GM12878 (cell line): ENCODE results near the gene ADRA2B. TPM values are rescaled to one million over a fixed set of nuclear protein-coding genes. Genes with fewer than 3 reads are reported as not detected.

Experiments used
- ATAC-seq: fragments of 200-7000 bp; cut with Tn5 transposase; 3 replicates; pipeline ENCODE4 v1.9.1; 2020; ENCODE audit warnings: mild to moderate bottlenecking, moderate library complexity
- BruUV-seq: library from RNA; stranded (reverse); fragments of 400-500 nt; replicated peaks from 2 replicates; lab custom pipeline; 2021; lab: Mats Ljungman, UMichigan
- CTCF ChIA-PET: fragments of 300-600 bp; sonication (Branson Sonifier 250); formaldehyde crosslinking; extraction: SDS; loops from one replicate; lab custom pipeline; 2021; ENCODE audit warnings: inconsistent platforms; lab: Yijun Ruan, JAX
- POLR2A ChIA-PET: fragments of 350-600 bp; formaldehyde crosslinking; extraction: SDS; loops from one replicate; lab custom pipeline; 2021; ENCODE audit warnings: inconsistent platforms; lab: Charles Lee
- RAD21 ChIA-PET: fragments of 300-600 bp; sonication (Branson Sonifier 250); formaldehyde crosslinking; loops from one replicate; lab custom pipeline; 2023; ENCODE audit warnings: antibody characterized with exemption; ENCODE audit not compliant: unreplicated experiment; lab: Charles Lee
- SMC1A ChIA-PET: fragments of 300-600 bp; sonication (Branson Sonifier 250); formaldehyde crosslinking; loops from one replicate; lab custom pipeline; 2023; ENCODE audit not compliant: unreplicated experiment, uncharacterized antibody; lab: Charles Lee
- DNase-seq: peaks from one replicate; pipeline ENCODE4 v3.0.0-alpha.2; 2011; ENCODE audit warnings: low read depth, low spot score
- FAIRE-seq: peaks from 3 replicates; lab custom pipeline; 2011; peaks lifted over from hg19 to GRCh38; lab: Jason Lieb, UNC
- H2AFZ ChIP-seq: 2 replicates; pipeline ENCODE4 v1.6.0; 2011; ENCODE audit warnings: low read depth, low read length, control low read depth; ENCODE audit not compliant: control insufficient read depth
- H3K27ac ChIP-seq: 2 replicates; pipeline ENCODE4 v1.5.1; 2011; ENCODE audit warnings: control low read depth; ENCODE audit not compliant: control insufficient read depth, insufficient read depth
- H3K27me3 ChIP-seq, 2 experiments: replicated peaks in 1 of 2; 2 replicates each; pipeline versions ENCODE4 v1.6.0 to v1.6.1; 2011; ENCODE audit warnings: low read length in 1 of 2; ENCODE audit not compliant: control insufficient read depth in 2 of 2, insufficient read depth in 2 of 2
- H3K36me3 ChIP-seq, 2 experiments: 2 replicates each; pipeline ENCODE4 v1.5.1; 2011; ENCODE audit warnings: low read length in 1 of 2; ENCODE audit not compliant: control insufficient read depth in 2 of 2, insufficient read depth in 2 of 2
- H3K4me1 ChIP-seq: 2 replicates; pipeline ENCODE4 v1.6.1; 2011; ENCODE audit warnings: mild to moderate bottlenecking, low read length, moderate library complexity, mixed read lengths; ENCODE audit not compliant: control insufficient read depth, insufficient read depth
- H3K4me2 ChIP-seq: 2 replicates; pipeline ENCODE4 v1.6.0; 2011; ENCODE audit warnings: control low read depth; ENCODE audit not compliant: control insufficient read depth, insufficient read depth
- H3K4me3 ChIP-seq: fragments of 200-600 bp; sonication (generic); 2 replicates; pipeline ENCODE4 v1.5.1; 2016
- H3K79me2 ChIP-seq: 2 replicates; pipeline ENCODE4 v1.6.0; 2011; ENCODE audit warnings: low read length; ENCODE audit not compliant: control insufficient read depth, insufficient read depth
- H3K9ac ChIP-seq: 2 replicates; pipeline ENCODE4 v1.8.0; 2011; ENCODE audit warnings: low read length, control low read depth, mixed read lengths; ENCODE audit not compliant: control insufficient read depth, insufficient read depth
- H3K9me3 ChIP-seq: replicated peaks from 3 replicates; pipeline ENCODE4 v1.5.1; 2011; ENCODE audit warnings: mild to moderate bottlenecking, low read length; ENCODE audit not compliant: control insufficient read depth, insufficient read depth
- H4K20me1 ChIP-seq: 2 replicates; pipeline ENCODE4 v1.6.0; 2011; ENCODE audit not compliant: control insufficient read depth, insufficient read depth
- ATF2 ChIP-seq: IDR thresholded peaks from 2 replicates; pipeline ENCODE4 v1.6.1; 2012; ENCODE audit warnings: low read length, inconsistent platforms
- ATF7 ChIP-seq: fragments of 450-650 bp; IDR thresholded peaks from 2 replicates; pipeline ENCODE4 v1.6.1; 2016; ENCODE audit warnings: low read depth, mild to moderate bottlenecking
- CBX5 ChIP-seq: sonication (generic); IDR thresholded peaks from 2 replicates; pipeline ENCODE4 v1.6.1; 2016; ENCODE audit warnings: low read depth, moderate library complexity, mild to moderate bottlenecking, inconsistent platforms
- CHD2 ChIP-seq: IDR thresholded peaks from 2 replicates; pipeline ENCODE4 v1.6.1; 2011; ENCODE audit warnings: low read depth, low read length, improper control_type of control experiment, borderline replicate concordance
- E2F8 ChIP-seq: fragments of 450-650 bp; IDR thresholded peaks from 2 replicates; pipeline ENCODE4 v1.6.1; 2018; ENCODE audit warnings: mild to moderate bottlenecking, low read depth, moderate library complexity; ENCODE audit not compliant: partially characterized antibody
- HDGF ChIP-seq: fragments of 450-650 bp; IDR thresholded peaks from 2 replicates; pipeline ENCODE4 v1.6.1; 2016; ENCODE audit warnings: antibody characterized with exemption
- KAT2A ChIP-seq: conservative IDR thresholded peaks from 2 replicates; pipeline ENCODE4 v1.6.1; 2011; ENCODE audit warnings: low read depth, low read length; ENCODE audit not compliant: control insufficient read depth
- MEF2B ChIP-seq: fragments of 450-650 bp; IDR thresholded peaks from 2 replicates; pipeline ENCODE4 v1.6.1; 2018; ENCODE audit warnings: mild to moderate bottlenecking, moderate library complexity; ENCODE audit not compliant: partially characterized antibody, poor library complexity, severe bottlenecking
- MYB ChIP-seq: fragments of 150-350 bp; IDR thresholded peaks from 2 replicates; pipeline ENCODE4 v1.6.1; 2014; ENCODE audit warnings: mild to moderate bottlenecking, low read depth, low read length, borderline replicate concordance
- MYC ChIP-seq: IDR thresholded peaks from 2 replicates; pipeline ENCODE4 v1.6.1; 2011; ENCODE audit warnings: mild to moderate bottlenecking, low read length, moderate library complexity, inconsistent platforms; ENCODE audit not compliant: insufficient read depth, insufficient replicate concordance, insufficient read length, severe bottlenecking
- NRF1 ChIP-seq: conservative IDR thresholded peaks from 2 replicates; pipeline ENCODE4 v1.6.1; 2011; ENCODE audit warnings: mild to moderate bottlenecking, low read depth, low read length, improper control_type of control experiment
- RAD51 ChIP-seq: fragments of 450-650 bp; IDR thresholded peaks from 2 replicates; pipeline ENCODE4 v1.6.1; 2016; ENCODE audit warnings: moderate library complexity, mild to moderate bottlenecking, inconsistent platforms
- RCOR1 ChIP-seq: conservative IDR thresholded peaks from 2 replicates; pipeline ENCODE4 v1.6.1; 2012; ENCODE audit warnings: low read depth, low read length, improper control_type of control experiment
- SIN3A ChIP-seq: IDR thresholded peaks from 2 replicates; pipeline ENCODE4 v1.6.1; 2012; ENCODE audit warnings: low read depth, low read length, improper control_type of control experiment
- SMARCA5 ChIP-seq: fragments of 450-650 bp; IDR thresholded peaks from 2 replicates; pipeline ENCODE4 v1.6.1; 2017; ENCODE audit warnings: mild to moderate bottlenecking
- SP1 ChIP-seq: IDR thresholded peaks from one replicate; pipeline ENCODE4 v1.6.1; 2011; ENCODE audit warnings: low read depth, low read length
- SPI1 ChIP-seq: IDR thresholded peaks from 2 replicates; pipeline ENCODE4 v1.6.1; 2011; ENCODE audit warnings: low read depth, mild to moderate bottlenecking, low read length, moderate library complexity, borderline replicate concordance; ENCODE audit not compliant: insufficient read depth
- TCF3 ChIP-seq: IDR thresholded peaks from 2 replicates; pipeline ENCODE4 v1.6.1; 2012; ENCODE audit warnings: low read depth, mild to moderate bottlenecking, low read length, borderline replicate concordance; ENCODE audit not compliant: insufficient read depth
- ZBED1 ChIP-seq: IDR thresholded peaks from 2 replicates; pipeline ENCODE4 v1.6.1; 2016; ENCODE audit warnings: borderline replicate concordance
- WGBS: methylation state at CpG from one replicate; pipeline ENCODE4 v1.1.6; 2016; ENCODE audit warnings: low lambda C conversion rate; ENCODE audit not compliant: insufficient replicate concordance, insufficient coverage; ENCODE audit errors: missing lambda C conversion rate; 5-methylcytosine and 5-hydroxymethylcytosine counted together
- in situ Hi-C: fragments of 300-500 bp; cut with MboI; formaldehyde crosslinking; loops from 9 replicates; pipeline ENCODE4 v1.14.3; 2018; ENCODE audit warnings: mixed read lengths
- intact Hi-C: fragments of 100-400 bp; cut with micrococcal nuclease; formaldehyde crosslinking; loops from one replicate; pipeline ENCODE4 v1.14.2; 2022; ENCODE audit not compliant: unreplicated experiment
- polyA plus RNA-seq, 11 experiments: library from polyadenylated mRNA; depleted of rRNA in 4 of 11; unstranded in 6 of 11; stranded (reverse) in 5 of 11; fragments of >200 nt; fragmentation: Nextera tagmentation in 4 of 11; fragmentation: Illumina TruSeq in 1 of 11; extraction: Ambion mirVana in 4 of 11; extraction: Trizol in 1 of 11; gene quantifications; 1 replicate in 1 of 11; 2 replicates in 10 of 11; pipeline versions ENCODE4 v1.2.1 to v1.2.3, GENCODE V29; 2011 to 2016; ENCODE audit warnings: inconsistent platforms in 2 of 11, missing spikeins in 2 of 11, low read depth in 1 of 11
- total RNA-seq, 4 experiments: library from RNA; depleted of rRNA in 3 of 4; stranded (reverse); fragments of >200 nt in 3 of 4; fragmentation: Illumina TruSeq in 1 of 4; extraction: Trizol in 1 of 4; gene quantifications; 2 replicates each; pipeline versions ENCODE4 v1.2.1 to v1.2.3, GENCODE V29; 2013 to 2021
- TF ChIP-seq, protein P1 (sequence below): IDR thresholded peaks from 2 replicates; pipeline ENCODE4 v1.6.1; 2011; ENCODE audit warnings: mild to moderate bottlenecking, low read depth, low read length, moderate library complexity; ENCODE audit not compliant: insufficient replicate concordance

The ADRA2B gene
- total and polyA plus RNA-seq, 10 of the 15 experiments (the other 5 are each of a cell fraction or from before 2014, with no cell fraction given), result 0.01 to 0.10 (median 0.04) TPM; not detected in 6

- Histone ChIP-seq H3K4me2 (no peak overlapping the region), H3K9me3 (no peaks in the 10 kb centered on the region; the same call in 1 of the 3 replicates)
- no peak for TF ChIP-seq CBX5
- no peak for TF ChIP-seq MYC
- TF ChIP-seq SMARCA5, result no peak
- no peak for TF ChIP-seq ZBED1
- no peak for TF ChIP-seq MEF2B
- no peak for TF ChIP-seq ATF2
- TF ChIP-seq E2F8, result no peak
- no peak for TF ChIP-seq NRF1
- TF ChIP-seq HDGF, result no peak
- no peak for TF ChIP-seq MYB
- no peak for TF ChIP-seq RCOR1
- TF ChIP-seq, protein P1, sequence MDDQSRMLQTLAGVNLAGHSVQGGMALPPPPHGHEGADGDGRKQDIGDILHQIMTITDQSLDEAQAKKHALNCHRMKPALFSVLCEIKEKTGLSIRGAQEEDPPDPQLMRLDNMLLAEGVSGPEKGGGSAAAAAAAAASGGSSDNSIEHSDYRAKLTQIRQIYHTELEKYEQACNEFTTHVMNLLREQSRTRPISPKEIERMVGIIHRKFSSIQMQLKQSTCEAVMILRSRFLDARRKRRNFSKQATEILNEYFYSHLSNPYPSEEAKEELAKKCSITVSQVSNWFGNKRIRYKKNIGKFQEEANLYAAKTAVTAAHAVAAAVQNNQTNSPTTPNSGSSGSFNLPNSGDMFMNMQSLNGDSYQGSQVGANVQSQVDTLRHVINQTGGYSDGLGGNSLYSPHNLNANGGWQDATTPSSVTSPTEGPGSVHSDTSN, result no peak
- no peak for TF ChIP-seq SPI1
- no peak for TF ChIP-seq ATF7
- TF ChIP-seq KAT2A, result no peak
- TF ChIP-seq SP1, result no peak
- no peak for TF ChIP-seq SIN3A
- TF ChIP-seq TCF3, result no peak
- no peak for TF ChIP-seq CHD2
- TF ChIP-seq RAD51, result no peak
- TF ChIP-seq, all 136 proteins: peak for 0
- no peaks in the 10 kb centered on the region for H3K36me3 ChIP-seq
- intact Hi-C loops, result no loop called here
- no peak overlapping the region for H2AFZ ChIP-seq
- BruUV-seq, result no TSS peak
- ATAC-seq, result no peak
- no peak overlapping the region for H3K27ac ChIP-seq
- CTCF ChIA-PET, result interaction anchor here (0.8 to 1.7 kb wide), 4 partner anchors 42 to 83 kb away, joined by 3 to 5 read pairs (median 4); no protein-coding TSS in a partner anchor
- DNase-seq, result no peak
- no peaks in the 10 kb centered on the region; a peak in 1 of 4 replicates for H3K27me3 ChIP-seq
- no peak for FAIRE-seq
- POLR2A ChIA-PET, result no interaction called here
- in situ Hi-C loops, result loop anchor here (10.0 kb wide), 1 partner anchor 60 kb away; no protein-coding TSS in a partner anchor
- H3K9ac ChIP-seq, result no peak overlapping the region
- no peak overlapping the region for H3K4me3 ChIP-seq
- H3K79me2 ChIP-seq, result no peaks in the 10 kb centered on the region
- SMC1A ChIA-PET, result no interaction called here
- no peaks in the 10 kb centered on the region for H4K20me1 ChIP-seq
- 8% methylated on average over 2 of the region's 2 CpGs for WGBS
- no peaks in the 10 kb centered on the region for H3K4me1 ChIP-seq
- RAD21 ChIA-PET, result interaction anchor here (0.9 to 1.3 kb wide), 3 partner anchors 62 to 158 kb away, joined by 3 read pairs; no protein-coding TSS in a partner anchor
These were observed 41.1 kb downstream of the ADRA2B start for GRCh38 chr2:96075199-96075771.
